H1 (cell line): Measurements from ENCODE around the gene MAP4. TPM values are rescaled to one million over a fixed set of nuclear protein-coding genes. Genes with fewer than 3 reads are reported as not detected.

Experiments used
- CTCF ChIA-PET: fragments of 300-600 bp; sonication (Branson Sonifier 250); formaldehyde crosslinking; loops from one replicate; lab custom pipeline; 2021; ENCODE audit not compliant: partially characterized antibody; lab: Charles Lee
- POLR2A ChIA-PET: fragments of 300-600 bp; sonication (Branson Sonifier 250); formaldehyde crosslinking; loops from one replicate; lab custom pipeline; 2021; ENCODE audit warnings: inconsistent platforms; ENCODE audit not compliant: partially characterized antibody; lab: Charles Lee
- DNase-seq, 2 experiments: peaks; one replicate each; pipeline versions ENCODE4 v3.0.0 to v3.0.0-alpha.2; 2010 to 2022; ENCODE audit warnings: low spot score in 2 of 2, low read depth in 1 of 2, mixed read lengths in 1 of 2
- FAIRE-seq: peaks from 2 replicates; lab custom pipeline; 2011; peaks lifted over from hg19 to GRCh38; lab: Jason Lieb, UNC
- H2AFZ ChIP-seq: 2 replicates; pipeline ENCODE4 v1.8.1; 2012; ENCODE audit warnings: low read length, inconsistent platforms
- H2AK5ac ChIP-seq: 2 replicates; pipeline ENCODE4 v1.6.1; 2013; ENCODE audit warnings: low read depth, low read length
- H2BK120ac ChIP-seq: replicated peaks from 2 replicates; pipeline ENCODE3; 2013; ENCODE audit warnings: low read depth, low read length, inconsistent platforms
- H2BK12ac ChIP-seq: 2 replicates; pipeline ENCODE4 v1.6.1; 2013; ENCODE audit warnings: low read depth, low read length
- H2BK15ac ChIP-seq: 2 replicates; pipeline ENCODE4 v1.6.1; 2013; ENCODE audit warnings: low read length
- H2BK20ac ChIP-seq: 2 replicates; pipeline ENCODE4 v1.6.1; 2013; ENCODE audit warnings: low read length
- H2BK5ac ChIP-seq: 2 replicates; pipeline ENCODE4 v1.6.1; 2013; ENCODE audit warnings: low read depth, low read length
- H3K14ac ChIP-seq: 2 replicates; pipeline ENCODE4 v1.6.1; 2013; ENCODE audit warnings: inconsistent platforms; ENCODE audit not compliant: insufficient read length
- H3K18ac ChIP-seq: 2 replicates; pipeline ENCODE4 v1.6.1; 2013; ENCODE audit warnings: low read length; ENCODE audit errors: extremely low read depth
- H3K23ac ChIP-seq: 2 replicates; pipeline ENCODE4 v1.6.1; 2013; ENCODE audit warnings: inconsistent platforms; ENCODE audit not compliant: insufficient read length
- H3K23me2 ChIP-seq: 2 replicates; pipeline ENCODE4 v1.6.1; 2013; ENCODE audit warnings: low read depth, low read length
- H3K27ac ChIP-seq: 2 replicates; pipeline ENCODE4 v1.6.1; 2011; ENCODE audit warnings: low read depth, low read length, inconsistent platforms
- H3K27me3 ChIP-seq, 4 experiments: replicated peaks in 1 of 4; 1 replicate in 1 of 4; 2 replicates in 3 of 4; pipeline versions ENCODE4 v1.6.1 to v1.8.1; 2011 to 2013; ENCODE audit warnings: low read length in 3 of 4, mild to moderate bottlenecking in 3 of 4, inconsistent platforms in 2 of 4, mixed read lengths in 2 of 4, moderate library complexity in 1 of 4; ENCODE audit not compliant: control insufficient read depth in 3 of 4, insufficient read depth in 3 of 4; ENCODE audit errors: extremely low read depth in 1 of 4
- H3K36me3 ChIP-seq, 4 experiments: 2 replicates each; pipeline versions ENCODE4 v1.6.1 to v1.8.1; 2011 to 2013; ENCODE audit warnings: mild to moderate bottlenecking in 4 of 4, low read length in 3 of 4, moderate library complexity in 2 of 4, control low read depth in 1 of 4, inconsistent platforms in 1 of 4; ENCODE audit not compliant: insufficient read depth in 4 of 4, control insufficient read depth in 2 of 4
- H3K4ac ChIP-seq: replicated peaks from 2 replicates; pipeline ENCODE3; 2013; ENCODE audit warnings: low read length, low read depth, mixed read lengths, inconsistent platforms; ENCODE audit not compliant: insufficient read length
- H3K4me1 ChIP-seq, 4 experiments: replicated peaks in 1 of 4; 1 replicate in 1 of 4; 2 replicates in 3 of 4; pipeline versions ENCODE4 v1.6.1 to v1.8.1; 2011 to 2013; ENCODE audit warnings: low read length in 3 of 4, inconsistent platforms in 2 of 4, mixed read lengths in 1 of 4; ENCODE audit not compliant: insufficient read depth in 4 of 4, control insufficient read depth in 3 of 4
- H3K4me2 ChIP-seq, 2 experiments: 2 replicates each; pipeline versions ENCODE4 v1.6.1 to v1.8.1; 2011 to 2013; ENCODE audit warnings: low read depth in 2 of 2, low read length in 2 of 2, control low read depth in 1 of 2, inconsistent platforms in 1 of 2, mild to moderate bottlenecking in 1 of 2; ENCODE audit not compliant: insufficient read depth in 1 of 2
- H3K4me3 ChIP-seq, 4 experiments: fragments of 200-600, 300-600 bp in 1 of 4; sonication (generic), shearing (Covaris generic), sonication (Bioruptor Twin) in 1 of 4; 2 replicates each; pipeline versions ENCODE4 v1.5.1 to v1.8.1; 2011 to 2016; ENCODE audit warnings: low read length in 4 of 4, low read depth in 3 of 4, control low read depth in 2 of 4, inconsistent platforms in 2 of 4, mild to moderate bottlenecking in 2 of 4, mixed read lengths in 1 of 4, moderate library complexity in 1 of 4; ENCODE audit not compliant: insufficient read depth in 2 of 4; ENCODE audit errors: extremely low read depth in 1 of 4
- H3K56ac ChIP-seq: replicated peaks from 2 replicates; pipeline ENCODE3; 2013; ENCODE audit warnings: low read depth, mild to moderate bottlenecking, mixed read lengths, low read length, inconsistent platforms; ENCODE audit not compliant: insufficient read length
- H3K79me1 ChIP-seq: 2 replicates; pipeline ENCODE4 v1.6.1; 2013; ENCODE audit warnings: low read depth, low read length, control low read depth
- H3K79me2 ChIP-seq, 2 experiments: 2 replicates each; pipeline versions ENCODE4 v1.6.1 to v1.8.1; 2012 to 2013; ENCODE audit warnings: low read length in 2 of 2, mild to moderate bottlenecking in 2 of 2, inconsistent platforms in 1 of 2; ENCODE audit not compliant: insufficient read depth in 2 of 2, control insufficient read depth in 1 of 2
- H3K9ac ChIP-seq, 4 experiments: replicated peaks in 1 of 4; 1 replicate in 1 of 4; 2 replicates in 3 of 4; pipeline versions ENCODE4 v1.6.1 to v1.8.1; 2011 to 2013; ENCODE audit warnings: low read depth in 3 of 4, low read length in 3 of 4, control low read depth in 2 of 4, mild to moderate bottlenecking in 2 of 4, moderate library complexity in 2 of 4, inconsistent platforms in 1 of 4; ENCODE audit errors: extremely low read depth in 1 of 4
- H3K9me3 ChIP-seq, 2 experiments: 2 replicates each; pipeline versions ENCODE4 v1.6.1 to v1.8.1; 2012 to 2013; ENCODE audit warnings: mild to moderate bottlenecking in 2 of 2, moderate library complexity in 2 of 2, control low read depth in 1 of 2, inconsistent platforms in 1 of 2, low read depth in 1 of 2, low read length in 1 of 2, mixed read lengths in 1 of 2; ENCODE audit not compliant: insufficient read depth in 2 of 2
- H4K20me1 ChIP-seq, 2 experiments: replicated peaks in 1 of 2; 2 replicates each; pipeline versions ENCODE3 to v1.8.1; 2011 to 2013; ENCODE audit warnings: inconsistent platforms in 2 of 2, low read length in 2 of 2, mild to moderate bottlenecking in 1 of 2; ENCODE audit not compliant: insufficient read depth in 2 of 2, control insufficient read depth in 1 of 2
- H4K5ac ChIP-seq: 2 replicates; pipeline ENCODE4 v1.6.1; 2013; ENCODE audit warnings: low read length, low read depth, mixed read lengths, inconsistent platforms; ENCODE audit not compliant: insufficient read length
- H4K8ac ChIP-seq: 2 replicates; pipeline ENCODE4 v1.8.0; 2013; ENCODE audit warnings: mild to moderate bottlenecking, moderate library complexity, low read length, inconsistent platforms; ENCODE audit not compliant: insufficient read depth; ENCODE audit errors: extremely low read depth
- H4K91ac ChIP-seq: replicated peaks from 2 replicates; pipeline ENCODE3; 2013; ENCODE audit warnings: low read length, mixed read lengths, inconsistent platforms; ENCODE audit not compliant: insufficient read length
- BACH1 ChIP-seq: IDR thresholded peaks from 2 replicates; pipeline ENCODE4 v1.6.1; 2012; ENCODE audit warnings: low read length, improper control_type of control experiment
- CTBP2 ChIP-seq: IDR thresholded peaks from 2 replicates; pipeline ENCODE4 v1.7.0; 2011; ENCODE audit warnings: borderline replicate concordance, mild to moderate bottlenecking, moderate library complexity, mixed read lengths, low read length; ENCODE audit not compliant: insufficient read depth, insufficient read length
- POLR2A ChIP-seq, 2 experiments: IDR thresholded peaks; 1 replicate in 1 of 2; 2 replicates in 1 of 2; pipeline ENCODE4 v1.6.1; 2011; ENCODE audit warnings: low read depth in 2 of 2, low read length in 2 of 2, mild to moderate bottlenecking in 2 of 2; ENCODE audit errors: control extremely low read depth in 1 of 2
- POU5F1 ChIP-seq: IDR thresholded peaks from 2 replicates; pipeline ENCODE4 v1.6.1; 2011; ENCODE audit warnings: low read depth, mild to moderate bottlenecking, low read length, moderate library complexity
- TAF7 ChIP-seq: optimal IDR thresholded peaks from 2 replicates; pipeline ENCODE3; 2011; ENCODE audit warnings: low read depth, mild to moderate bottlenecking, inconsistent platforms, low read length, moderate library complexity, borderline replicate concordance
- TBP ChIP-seq: IDR thresholded peaks from 2 replicates; pipeline ENCODE4 v1.6.1; 2011; ENCODE audit warnings: low read depth, low read length, improper control_type of control experiment
- TEAD4 ChIP-seq: IDR thresholded peaks from 2 replicates; pipeline ENCODE4 v1.6.1; 2012; ENCODE audit warnings: low read depth, low read length, inconsistent platforms, mixed read lengths
- WGBS, 2 experiments: shearing (Covaris generic) in 1 of 2; methylation state at CpG; one replicate each; pipeline versions ENCODE4 v1.1.6 to v1.1.7; 2013 to 2015; ENCODE audit warnings: low lambda C conversion rate in 2 of 2, mixed read lengths in 2 of 2, inconsistent platforms in 1 of 2, low coverage in 1 of 2, missing lambda C conversion rate in 1 of 2; ENCODE audit not compliant: insufficient replicate concordance in 2 of 2, insufficient coverage in 1 of 2, insufficient read length in 1 of 2; ENCODE audit errors: extremely low coverage in 1 of 2, missing lambda C conversion rate in 1 of 2; 5-methylcytosine and 5-hydroxymethylcytosine counted together
- polyA plus RNA-seq, 7 experiments: library from polyadenylated mRNA; depleted of rRNA in 3 of 7; stranded (reverse) in 5 of 7; unstranded in 2 of 7; fragments of >200 nt in 5 of 7; fragments of 200-250 nt in 2 of 7; gene quantifications; 1 replicate in 5 of 7; 2 replicates in 1 of 7; 4 replicates in 1 of 7; pipeline versions ENCODE4 v1.2.1 to v1.2.3, GENCODE V29; 2011 to 2013; ENCODE audit warnings: missing spikeins in 2 of 7, mixed read lengths in 2 of 7
- total RNA-seq: library from RNA; stranded (reverse); fragmentation: NEBNext Ultra II Directional; extraction: Animal tissue kit (Norgen Biotek cat#: 25700); gene quantifications from 2 replicates; pipeline ENCODE4 v1.2.1, GENCODE V29; 2021

Gene MAP4
- total and polyA plus RNA-seq, 2 of the 8 experiments (the other 6 are each of a cell fraction or from before 2014, with no cell fraction given), result 67.0 to 179 TPM

- Histone ChIP-seq H3K18ac (no peak overlapping the region), H2BK120ac (no peak overlapping the region), H4K5ac (no peak overlapping the region), H3K27me3 (no peaks in the 10 kb centered on the region), H3K9ac (no peak overlapping the region), H2BK20ac (no peak overlapping the region), H2AFZ (no peak overlapping the region), H3K36me3 (peaks cover 15 to 56% (median 44%) of the 10 kb centered on the region in 4 experiments; a peak in 7 of 8 replicates), H2AK5ac (no peak overlapping the region), H4K91ac (no peak overlapping the region), H3K23me2 (no peaks in the 10 kb centered on the region), H2BK15ac (no peak overlapping the region), H3K79me2 (no peaks in the 10 kb centered on the region), H4K8ac (no peak overlapping the region), H3K14ac (no peak overlapping the region), H4K20me1 (no peaks in the 10 kb centered on the region), H3K79me1 (no peaks in the 10 kb centered on the region), H3K4me2 (no peak overlapping the region), H3K27ac (no peak overlapping the region), H2BK12ac (no peak overlapping the region), H3K4me3 (no peak overlapping the region), H3K9me3 (no peaks in the 10 kb centered on the region), H3K23ac (no peak overlapping the region), H3K4me1 (no peaks in the 10 kb centered on the region), H2BK5ac (no peak overlapping the region)
- DNase-seq, result no peak
- POLR2A ChIA-PET, result no interaction called here
- no peak for FAIRE-seq
- TF ChIP-seq TBP, result no peak
- TF ChIP-seq BACH1, result no peak
- TF ChIP-seq POU5F1, result no peak
- TF ChIP-seq TEAD4, result no peak
- TF ChIP-seq POLR2A (IDR thresholded peaks at IDR 0.05; ENCODE audit: control extremely low read depth in 1 of 2, low read depth in 2 of 2, low read length in 2 of 2), result no peak
- TF ChIP-seq TAF7, result no peak
- TF ChIP-seq CTBP2, result no peak
- TF ChIP-seq, all 59 proteins: peak for 0
- WGBS, 2 experiments, result 100% methylated on average over 2 of the region's 2 CpGs; no CpG with 5 or more reads in 1 of the 2 experiments
- no peak overlapping the region for H3K56ac ChIP-seq
- H3K4ac ChIP-seq, result no peak overlapping the region
- CTCF ChIA-PET, result interaction anchor here (1.0 to 4.5 kb wide), 3 partner anchors 19 to 283 kb away, joined by 3 to 25 read pairs (median 5); no protein-coding TSS in a partner anchor
Measured at GRCh38 chr3:47868306-47868705, 147.9 kb downstream of the MAP4 start.
